Astrocyte of the cerebellum (primary cell): Measurements from ENCODE around the gene CHD2.

Experiments used
- DNase-seq: peaks from one replicate; pipeline ENCODE4 v3.0.0-alpha.2; 2011; ENCODE audit warnings: low read depth
- H3K4me3 ChIP-seq: 2 replicates; pipeline ENCODE4 v1.5.1; 2011; ENCODE audit warnings: mild to moderate bottlenecking, low read depth, low read length, moderate library complexity
- in situ Hi-C: cut with HindIII; loops from 2 replicates; pipeline ENCODE4 v1.10.0; 2017; ENCODE audit warnings: low sequenced_read_pairs
- TF ChIP-seq, protein P1 (sequence below): IDR thresholded peaks from 2 replicates; pipeline ENCODE4 v1.5.1; 2012; ENCODE audit warnings: low read length, low read depth, moderate library complexity, mild to moderate bottlenecking; ENCODE audit errors: missing control alignments

Gene CHD2

GRCh38 chr15:93040288-93041158, 140.4 kb downstream of the CHD2 start:
- TF ChIP-seq, protein P1, sequence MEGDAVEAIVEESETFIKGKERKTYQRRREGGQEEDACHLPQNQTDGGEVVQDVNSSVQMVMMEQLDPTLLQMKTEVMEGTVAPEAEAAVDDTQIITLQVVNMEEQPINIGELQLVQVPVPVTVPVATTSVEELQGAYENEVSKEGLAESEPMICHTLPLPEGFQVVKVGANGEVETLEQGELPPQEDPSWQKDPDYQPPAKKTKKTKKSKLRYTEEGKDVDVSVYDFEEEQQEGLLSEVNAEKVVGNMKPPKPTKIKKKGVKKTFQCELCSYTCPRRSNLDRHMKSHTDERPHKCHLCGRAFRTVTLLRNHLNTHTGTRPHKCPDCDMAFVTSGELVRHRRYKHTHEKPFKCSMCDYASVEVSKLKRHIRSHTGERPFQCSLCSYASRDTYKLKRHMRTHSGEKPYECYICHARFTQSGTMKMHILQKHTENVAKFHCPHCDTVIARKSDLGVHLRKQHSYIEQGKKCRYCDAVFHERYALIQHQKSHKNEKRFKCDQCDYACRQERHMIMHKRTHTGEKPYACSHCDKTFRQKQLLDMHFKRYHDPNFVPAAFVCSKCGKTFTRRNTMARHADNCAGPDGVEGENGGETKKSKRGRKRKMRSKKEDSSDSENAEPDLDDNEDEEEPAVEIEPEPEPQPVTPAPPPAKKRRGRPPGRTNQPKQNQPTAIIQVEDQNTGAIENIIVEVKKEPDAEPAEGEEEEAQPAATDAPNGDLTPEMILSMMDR = no peak
- no peak overlapping the region for H3K4me3 ChIP-seq
- in situ Hi-C loops = no loop called here
- DNase-seq = no peak

DNA sequence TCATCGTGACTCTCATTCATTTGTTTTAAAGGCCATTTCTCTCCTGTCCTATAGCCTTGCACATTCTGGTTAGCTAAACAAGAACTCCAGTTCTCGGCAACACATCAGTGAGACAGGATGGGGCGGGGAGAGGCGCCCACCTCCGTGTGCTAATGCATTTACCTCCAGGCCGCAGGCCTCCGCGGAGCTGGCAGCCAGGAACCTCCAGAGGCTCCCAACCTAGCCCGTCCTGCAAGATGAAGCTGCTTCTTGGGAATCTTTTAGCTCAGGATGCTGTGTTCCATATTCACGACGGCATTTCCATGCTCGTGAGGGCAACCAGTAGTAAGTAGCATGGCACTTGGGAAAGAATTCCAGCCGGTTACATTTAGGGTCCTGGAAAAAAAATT, 141.0 kb downstream of the CHD2 start:
- DNase-seq = no peak
- H3K4me3 ChIP-seq = no peak overlapping the region
- in situ Hi-C loops = no loop called here
- TF ChIP-seq, protein P1 = no peak

DNA sequence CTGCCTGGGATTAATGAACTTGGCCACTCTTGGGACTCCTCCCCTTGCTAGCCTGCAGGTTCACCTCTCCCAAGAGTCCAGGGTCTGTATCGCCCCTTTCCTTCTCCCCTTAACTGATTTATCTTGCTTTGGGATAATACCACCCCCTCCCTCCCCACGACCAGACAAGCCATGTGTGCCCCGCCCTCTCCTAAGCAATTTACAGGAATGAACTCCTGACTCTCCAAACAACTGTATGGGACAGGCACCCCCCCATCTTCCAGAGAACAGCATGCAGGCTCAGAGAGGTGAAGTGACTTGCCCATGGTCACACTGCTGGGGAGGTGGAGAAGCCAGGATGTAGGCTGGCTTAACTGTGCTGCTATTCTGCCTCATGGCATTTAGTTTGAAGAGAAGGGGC, 142.1 kb downstream of the CHD2 start:
- no peak overlapping the region for H3K4me3 ChIP-seq
- no peak for DNase-seq
- TF ChIP-seq, protein P1 = no peak
- in situ Hi-C loops = no loop called here

- H3K4me3 ChIP-seq = no peak overlapping the region
- no peak for DNase-seq
- in situ Hi-C loops = no loop called here
- TF ChIP-seq, protein P1 = no peak
These were observed 142.7 kb downstream of the CHD2 start for GRCh38 chr15:93042691-93043378.

DNA sequence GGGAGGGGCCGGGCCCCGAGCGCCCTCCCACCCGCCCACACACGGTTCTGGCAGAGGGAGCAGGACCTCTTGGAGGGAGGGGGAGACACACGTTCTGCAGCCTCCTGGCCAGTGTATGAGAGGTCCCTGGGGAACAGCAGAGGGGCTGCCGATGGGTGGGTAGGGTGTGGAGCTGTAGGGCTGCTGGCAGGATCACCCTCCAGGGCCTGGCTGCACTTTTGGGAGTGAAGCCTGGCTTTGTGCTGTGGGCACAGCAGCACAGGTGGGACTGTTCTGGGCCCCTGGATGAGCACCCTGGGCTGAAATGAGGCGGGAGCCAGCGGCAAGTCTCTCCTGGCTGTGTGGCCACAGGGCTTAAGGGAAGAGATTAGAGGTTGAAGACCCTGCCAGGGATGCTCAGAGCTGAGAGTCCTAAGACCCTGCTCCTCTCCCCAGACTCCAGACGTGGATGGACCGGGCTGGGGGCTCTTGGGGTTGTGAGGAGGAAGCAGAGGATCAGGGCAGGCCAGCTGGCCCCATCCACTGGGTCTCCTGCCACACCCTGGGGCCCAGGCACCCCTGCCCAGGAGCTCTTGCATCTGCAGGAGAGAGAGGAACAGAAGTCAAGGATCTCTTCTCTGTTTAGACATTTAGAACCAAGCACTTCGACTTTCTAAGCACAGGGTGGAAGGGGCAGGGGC, 143.6 kb downstream of the CHD2 start:
- H3K4me3 ChIP-seq = no peak overlapping the region
- in situ Hi-C loops = no loop called here
- no peak for DNase-seq

More for the DNA sequence above, 143.6 kb downstream of the CHD2 start:
- TF ChIP-seq, protein P1 = no peak
